HG03469 (cell line): Measurements from ENCODE around the gene FAM177A1.
"Not testable (repeated sequence)": the region's sequence is repeated elsewhere in the genome, so short reads cannot be mapped to it uniquely, and the experiment has no call there.

Source experiments
- ATAC-seq: cut with Tn5 transposase; IDR thresholded peaks from one replicate; pipeline ENCODE4 v1.9.1; 2021; ENCODE audit warnings: mild to moderate bottlenecking, moderate library complexity, moderate number of reproducible peaks; ENCODE audit not compliant: unreplicated experiment

The FAM177A1 gene

DNA sequence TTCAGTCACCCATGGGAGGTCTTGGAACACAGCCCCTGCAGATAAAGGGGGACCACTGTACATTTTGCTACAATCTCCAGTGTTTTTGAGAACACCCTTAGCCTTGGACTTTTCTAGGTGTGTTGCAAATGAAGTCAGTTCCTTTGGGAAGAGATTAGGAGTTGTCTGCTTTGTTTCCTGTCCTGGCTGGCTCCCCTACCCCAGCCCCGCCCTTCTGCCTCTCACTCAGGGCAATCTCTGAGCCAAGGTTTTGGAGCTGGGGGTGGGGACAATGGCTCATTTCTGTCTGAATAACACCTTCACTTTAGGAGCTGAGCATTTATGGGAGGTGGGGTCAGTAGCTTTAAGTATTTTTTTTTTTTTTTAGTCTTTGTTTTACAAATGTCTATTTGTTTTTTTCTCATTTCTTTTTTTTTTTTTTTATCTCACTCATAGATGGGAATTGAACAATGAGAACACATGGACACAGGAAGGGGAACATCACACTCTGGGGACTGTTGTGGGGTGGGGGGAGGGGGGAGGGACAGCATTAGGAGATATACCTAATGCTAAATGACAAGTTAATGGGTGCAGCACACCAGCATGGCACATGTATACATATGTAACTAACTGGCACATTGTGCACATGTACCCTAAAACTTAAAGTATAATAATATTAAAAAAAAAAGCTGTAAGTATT lies 15.2 kb downstream of the FAM177A1 start:
- ATAC-seq = not testable (repeated sequence)

DNA sequence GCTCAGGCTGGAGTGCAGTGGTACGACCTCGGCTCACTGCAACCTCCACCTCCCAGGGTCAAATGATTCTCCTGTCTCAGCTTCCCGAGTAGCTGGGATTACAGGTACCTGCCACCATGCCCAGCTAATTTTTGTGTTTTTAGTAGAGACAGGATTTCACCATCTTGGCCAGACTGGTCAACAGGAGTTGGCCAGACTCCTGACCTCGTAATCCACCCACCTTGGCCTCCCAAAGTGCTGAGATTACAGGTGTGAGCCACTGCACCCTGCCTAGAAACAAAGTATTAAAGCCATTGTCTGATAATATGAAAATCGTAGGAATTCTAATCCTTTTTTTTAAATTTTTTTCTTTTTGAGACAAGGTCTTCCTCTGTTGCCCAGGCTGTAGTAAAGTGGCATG lies 19.7 kb downstream of the FAM177A1 start:
- ATAC-seq = not testable (repeated sequence)

DNA sequence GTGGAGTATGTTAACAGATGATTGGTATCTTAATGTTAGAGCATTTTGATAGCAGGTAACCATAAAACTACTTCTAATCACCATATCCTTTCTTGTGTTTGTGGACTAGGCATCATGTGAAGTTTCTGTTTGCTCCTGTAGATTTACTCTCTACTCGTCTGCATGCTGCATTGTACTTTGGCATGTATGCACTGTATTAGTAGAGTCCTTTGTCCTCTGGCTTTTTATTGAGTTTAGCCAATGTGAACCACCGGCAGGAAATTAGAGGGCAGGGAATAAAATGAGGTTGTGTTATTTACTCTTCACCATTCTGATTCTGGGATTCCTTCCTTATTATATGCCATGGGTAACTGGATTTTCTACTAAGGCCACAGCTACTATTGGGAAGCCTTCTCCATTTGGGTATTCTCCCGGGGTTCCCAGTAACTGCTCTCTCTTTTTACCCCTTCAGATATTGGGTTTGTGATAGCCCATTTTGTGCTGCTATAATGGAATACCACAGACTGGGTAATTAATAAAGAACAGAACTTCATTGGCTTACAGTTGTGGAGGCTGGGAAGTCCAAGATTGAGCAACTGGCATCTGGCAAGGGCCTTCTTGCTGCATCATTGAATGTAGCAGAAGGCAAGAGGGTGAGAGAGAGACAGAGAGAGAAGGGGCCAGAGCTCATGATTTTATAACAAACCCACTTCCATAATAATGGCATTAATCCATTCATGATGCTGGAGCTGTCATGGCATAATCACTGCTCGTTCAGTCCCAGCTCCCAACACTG lies 22.4 kb downstream of the FAM177A1 start:
- ATAC-seq = no peak

DNA sequence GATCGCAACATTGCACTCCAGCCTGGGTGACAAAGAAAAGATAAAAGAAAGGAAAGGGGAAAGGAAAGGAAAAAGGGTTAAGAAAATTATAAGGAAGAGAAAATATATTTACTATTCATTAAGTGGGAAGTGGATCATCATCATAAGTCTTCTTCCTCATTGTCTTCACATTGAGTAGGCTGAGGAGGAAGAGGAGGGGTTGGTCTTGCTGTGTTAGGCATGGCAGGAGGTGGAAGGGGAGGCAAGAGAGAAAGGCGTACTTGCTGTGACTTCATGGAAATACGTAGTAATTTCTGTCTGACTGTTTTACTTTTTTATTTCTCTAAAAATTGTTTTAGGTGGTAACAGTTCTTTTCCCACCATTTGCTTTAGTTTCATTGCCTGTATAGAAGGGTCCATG lies 26.2 kb downstream of the FAM177A1 start:
- no peak for ATAC-seq

DNA sequence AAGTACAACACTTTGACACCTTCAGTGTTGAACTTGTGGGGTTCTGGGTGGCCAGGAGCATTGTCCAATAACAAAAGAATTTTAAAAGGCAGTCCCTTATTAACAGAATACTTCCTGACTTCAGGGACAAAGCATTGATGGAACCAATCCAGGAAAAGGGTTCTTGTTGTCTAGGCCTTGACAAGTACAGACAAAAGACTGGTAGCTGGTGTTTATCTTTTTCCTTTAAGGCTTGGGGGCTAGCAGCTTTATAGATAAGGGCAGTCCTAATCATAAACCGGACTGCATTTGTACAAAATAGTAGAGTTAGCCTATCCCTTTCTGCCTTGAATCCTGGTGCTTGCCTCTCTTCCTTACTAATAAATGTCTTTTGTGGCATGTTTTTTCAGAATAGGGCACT lies 27.4 kb downstream of the FAM177A1 start:
- ATAC-seq = no peak

DNA sequence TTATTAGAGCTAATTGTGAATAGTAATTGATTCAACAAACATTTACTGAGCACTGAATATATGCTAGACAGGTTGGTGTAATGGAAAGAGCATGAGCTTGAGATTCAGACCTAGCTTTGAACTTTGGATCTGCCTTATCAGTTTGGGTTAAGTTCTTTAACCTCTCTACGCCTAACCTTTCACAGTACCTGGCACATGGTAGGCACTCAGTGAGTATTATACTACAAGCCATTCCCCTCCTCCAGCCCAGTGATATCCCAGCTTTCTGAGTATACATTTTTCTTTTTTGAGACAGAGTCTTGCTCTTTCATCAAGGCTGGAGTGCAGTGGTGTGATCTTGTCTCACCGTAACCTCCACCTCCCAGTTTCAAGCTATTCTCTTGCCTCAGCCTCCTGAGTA lies 32.0 kb downstream of the FAM177A1 start:
- ATAC-seq = no peak

DNA sequence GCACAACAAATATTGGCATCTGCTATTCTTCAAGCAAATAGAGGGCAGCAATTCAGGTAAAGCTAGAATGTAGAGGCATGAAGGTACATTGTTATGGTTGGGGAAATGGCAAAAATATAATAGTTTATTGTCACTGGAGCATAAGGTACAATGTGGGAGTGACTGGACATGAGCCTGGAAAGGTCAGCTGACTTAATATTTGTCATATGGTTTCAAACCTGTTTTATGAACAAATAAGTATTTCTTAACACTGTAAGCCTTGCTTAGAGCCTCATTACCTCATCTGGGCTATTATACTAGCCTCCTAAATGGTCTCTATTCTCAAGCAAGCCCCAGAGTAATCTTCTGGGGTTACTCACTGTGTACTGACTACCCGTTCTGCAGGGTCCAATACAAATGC lies 33.7 kb downstream of the FAM177A1 start:
- no peak for ATAC-seq

DNA sequence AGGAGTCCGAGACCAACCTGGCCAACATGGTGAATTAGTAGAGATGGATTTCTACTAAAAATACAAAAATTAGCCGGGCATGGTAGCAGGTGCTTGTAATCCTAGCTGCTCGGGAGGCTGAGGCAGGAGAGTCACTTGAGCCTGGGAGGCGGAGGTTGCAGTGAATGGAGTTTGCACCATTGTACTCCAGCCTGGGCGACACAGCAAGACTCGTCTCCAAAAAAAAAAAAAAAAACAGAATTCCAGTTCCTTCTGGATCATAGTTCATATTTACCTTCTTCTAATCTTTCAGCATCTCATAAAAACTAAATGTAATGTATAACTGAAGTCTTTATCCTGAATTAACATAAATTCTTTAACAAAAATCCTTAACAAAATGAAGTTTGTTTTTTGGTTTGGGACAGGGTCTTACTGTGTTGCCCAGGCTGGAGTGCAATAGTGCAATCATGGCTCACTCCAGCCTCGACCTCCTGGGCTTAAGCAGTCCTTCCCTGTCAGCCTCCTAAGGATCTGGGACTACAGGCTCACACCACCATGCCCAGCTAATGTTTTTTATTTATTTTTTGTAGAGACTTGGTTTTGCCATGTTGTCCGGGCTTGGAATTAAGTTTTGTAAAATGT lies 37.6 kb downstream of the FAM177A1 start:
- ATAC-seq = no peak

DNA sequence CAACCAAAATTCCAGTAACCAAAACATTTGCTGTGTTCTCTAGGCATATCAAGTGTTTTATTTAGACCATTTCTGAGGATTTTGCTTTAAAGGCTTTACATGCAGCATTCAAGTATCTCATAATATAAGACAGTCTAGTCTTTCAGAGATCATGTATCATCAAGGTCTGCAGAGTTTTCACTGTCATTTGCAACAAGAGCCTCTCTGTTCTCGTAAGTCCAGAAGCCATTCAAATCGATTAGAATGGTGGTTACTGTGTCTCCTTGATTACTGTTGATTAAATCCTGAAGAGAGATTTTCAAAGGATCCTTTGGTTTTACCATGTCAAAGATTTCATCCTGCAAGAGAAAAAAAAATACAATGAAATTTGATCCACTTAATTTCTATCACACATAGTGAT lies 39.4 kb downstream of the FAM177A1 start:
- no peak for ATAC-seq

DNA sequence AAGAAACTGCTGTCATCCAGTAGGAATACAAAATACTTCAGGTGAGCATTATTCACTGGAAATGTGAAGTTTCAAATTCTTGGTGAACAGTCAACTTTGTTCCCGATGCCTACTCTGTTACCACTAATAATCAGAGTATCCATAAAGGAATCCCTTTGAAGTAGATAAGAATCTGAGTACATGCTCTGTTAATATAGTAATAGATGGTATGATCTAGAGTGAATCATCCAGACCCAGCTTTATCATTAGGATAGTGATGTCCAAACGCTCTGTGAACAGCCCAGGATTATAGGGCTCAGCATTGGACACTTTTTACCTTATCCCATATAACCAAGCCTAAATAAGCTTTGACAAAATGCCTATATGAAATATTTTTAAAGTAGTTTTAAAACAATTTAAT lies 42.4 kb downstream of the FAM177A1 start:
- ATAC-seq = no peak

DNA sequence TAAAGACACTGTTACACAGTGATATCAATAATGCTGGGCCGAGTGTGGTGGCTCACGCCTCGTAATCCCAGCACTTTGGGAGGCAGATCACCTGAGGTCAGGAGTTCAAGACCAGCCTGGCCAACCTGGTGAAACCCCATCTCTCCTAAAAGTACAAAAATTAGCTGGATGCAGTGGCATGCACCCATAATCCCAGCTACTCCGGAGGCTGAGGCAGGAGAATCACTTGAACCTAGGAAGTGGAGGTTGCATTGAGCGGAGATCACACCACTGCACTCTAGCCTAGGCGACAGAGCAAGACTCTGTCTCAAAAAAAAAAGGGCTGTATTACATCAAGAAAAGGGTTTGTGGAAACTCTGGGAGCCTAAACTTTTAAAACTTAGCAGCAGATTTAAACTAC lies 48.6 kb downstream of the FAM177A1 start:
- not testable (repeated sequence) for ATAC-seq

DNA sequence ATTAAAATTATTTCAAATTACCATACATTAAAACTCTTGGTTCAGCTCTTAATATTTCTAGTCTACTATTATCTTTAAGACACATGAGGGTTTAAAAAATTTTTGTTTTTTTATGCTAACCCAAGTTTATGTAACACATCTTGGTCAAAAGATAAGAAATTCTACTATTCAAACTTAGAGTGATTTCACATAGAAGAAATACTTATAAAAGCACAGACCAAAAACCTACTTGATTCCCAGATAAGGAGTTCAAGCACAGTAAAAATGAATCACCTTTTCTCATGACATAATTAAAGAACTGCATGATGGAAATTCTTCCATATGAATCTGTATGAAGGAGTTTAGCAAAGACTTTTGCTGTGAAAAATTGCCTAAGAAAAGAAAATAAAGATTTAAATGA lies 61.8 kb downstream of the FAM177A1 start:
- ATAC-seq = no peak

DNA sequence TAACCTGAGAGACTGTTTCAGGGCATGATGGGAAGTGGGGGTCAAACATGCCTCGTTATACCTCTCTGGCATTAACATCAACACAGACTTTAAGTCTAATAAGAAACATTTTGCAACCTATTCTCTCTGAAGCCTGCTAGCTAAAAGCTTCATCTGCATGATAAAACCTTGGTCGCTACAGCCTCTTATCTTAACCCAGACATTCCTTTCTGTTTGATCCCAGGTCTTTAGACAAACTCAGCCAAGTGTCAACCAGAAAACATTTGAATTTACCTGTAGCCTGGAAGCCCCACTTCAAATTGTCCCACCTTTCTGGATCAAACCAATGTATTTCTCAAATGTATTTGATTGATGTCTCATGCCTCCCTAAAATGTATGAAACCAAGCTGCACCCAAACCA lies 66.6 kb downstream of the FAM177A1 start:
- no peak for ATAC-seq

DNA sequence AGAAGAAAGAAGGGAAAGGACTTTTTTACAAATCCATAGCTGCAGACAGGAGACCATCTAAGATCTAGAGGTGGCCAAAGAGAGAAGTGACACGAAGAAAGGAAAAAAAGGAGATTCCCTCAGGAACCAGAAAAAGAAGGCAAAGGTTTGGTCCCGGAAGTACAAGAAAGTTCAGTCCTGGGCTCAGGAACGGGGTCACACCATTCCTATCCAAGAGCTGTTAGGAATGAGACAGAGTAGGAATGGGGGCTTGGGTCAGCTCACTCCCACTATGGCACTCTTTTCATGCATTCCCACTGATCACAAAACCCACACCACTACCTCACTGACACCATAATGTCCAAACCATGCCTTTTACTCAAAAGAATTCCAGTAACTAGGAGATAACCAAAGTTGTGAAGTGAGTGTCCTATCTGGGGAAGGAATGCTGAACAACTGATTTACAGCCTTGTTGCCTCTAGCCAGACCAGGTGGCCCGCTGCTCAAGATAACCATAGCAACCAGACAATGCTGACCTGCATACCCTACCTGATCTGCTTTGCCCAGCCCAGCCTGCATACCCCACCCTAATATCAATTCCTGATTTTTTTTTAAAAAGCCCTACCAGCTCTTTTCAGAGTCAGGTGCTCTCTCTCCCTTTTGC lies 67.4 kb downstream of the FAM177A1 start:
- ATAC-seq = no peak

DNA sequence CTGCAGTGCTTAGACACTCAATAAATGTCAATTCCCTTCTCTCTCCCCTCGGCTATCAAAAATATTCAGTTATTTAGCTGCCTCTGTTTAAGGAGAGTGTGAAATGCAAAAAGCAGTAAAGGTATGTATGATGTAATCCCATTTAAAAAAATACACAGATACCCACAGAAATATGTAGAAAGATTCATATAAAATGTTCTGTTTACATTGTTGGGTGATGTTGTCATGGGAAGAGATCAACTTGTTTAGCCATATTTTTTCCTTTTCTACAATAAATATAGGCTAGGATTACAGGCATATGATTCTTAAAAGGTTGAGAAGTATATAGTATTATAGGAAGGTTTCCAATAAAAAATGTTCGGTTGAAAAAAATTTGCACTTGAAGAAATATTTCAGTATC lies 68.0 kb downstream of the FAM177A1 start:
- no peak for ATAC-seq

DNA sequence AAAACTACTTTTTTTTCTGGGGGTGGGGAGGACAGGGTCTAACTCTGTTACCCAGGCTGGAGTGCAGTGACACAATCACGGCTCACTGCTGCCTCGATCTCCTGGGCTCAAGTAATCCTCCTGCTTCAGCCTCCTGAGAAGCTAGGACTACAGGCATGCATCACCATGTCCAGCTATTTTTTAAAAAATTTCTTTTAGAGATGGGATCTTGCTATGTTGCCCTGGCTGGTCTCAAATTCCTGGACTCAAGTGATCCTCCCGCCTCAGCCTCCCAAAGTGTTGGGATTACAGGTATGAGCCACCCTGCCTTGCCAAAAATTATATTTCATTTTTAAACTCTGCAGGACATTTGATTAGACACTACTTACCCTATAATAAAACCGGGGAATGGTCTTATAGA lies 70.2 kb downstream of the FAM177A1 start:
- ATAC-seq = no peak

DNA sequence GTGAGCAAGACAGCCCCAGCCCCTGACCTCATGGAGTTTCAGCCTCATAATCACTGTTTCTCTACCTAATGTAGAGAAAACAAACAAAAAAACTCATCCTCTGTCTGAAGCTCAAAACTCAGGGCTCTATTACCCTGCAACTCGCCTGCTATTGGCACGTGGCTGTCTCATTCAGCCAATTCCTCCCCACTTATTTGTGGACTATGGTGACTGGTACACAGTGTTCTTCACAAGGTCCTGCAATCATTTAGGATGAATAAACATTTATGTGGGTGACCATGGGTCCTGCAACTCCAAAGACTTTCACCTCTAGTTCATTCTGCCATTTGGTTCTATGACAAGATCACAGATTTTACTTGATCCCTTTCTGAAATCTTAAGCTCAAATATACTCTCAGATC lies 71.0 kb downstream of the FAM177A1 start:
- ATAC-seq = no peak

DNA sequence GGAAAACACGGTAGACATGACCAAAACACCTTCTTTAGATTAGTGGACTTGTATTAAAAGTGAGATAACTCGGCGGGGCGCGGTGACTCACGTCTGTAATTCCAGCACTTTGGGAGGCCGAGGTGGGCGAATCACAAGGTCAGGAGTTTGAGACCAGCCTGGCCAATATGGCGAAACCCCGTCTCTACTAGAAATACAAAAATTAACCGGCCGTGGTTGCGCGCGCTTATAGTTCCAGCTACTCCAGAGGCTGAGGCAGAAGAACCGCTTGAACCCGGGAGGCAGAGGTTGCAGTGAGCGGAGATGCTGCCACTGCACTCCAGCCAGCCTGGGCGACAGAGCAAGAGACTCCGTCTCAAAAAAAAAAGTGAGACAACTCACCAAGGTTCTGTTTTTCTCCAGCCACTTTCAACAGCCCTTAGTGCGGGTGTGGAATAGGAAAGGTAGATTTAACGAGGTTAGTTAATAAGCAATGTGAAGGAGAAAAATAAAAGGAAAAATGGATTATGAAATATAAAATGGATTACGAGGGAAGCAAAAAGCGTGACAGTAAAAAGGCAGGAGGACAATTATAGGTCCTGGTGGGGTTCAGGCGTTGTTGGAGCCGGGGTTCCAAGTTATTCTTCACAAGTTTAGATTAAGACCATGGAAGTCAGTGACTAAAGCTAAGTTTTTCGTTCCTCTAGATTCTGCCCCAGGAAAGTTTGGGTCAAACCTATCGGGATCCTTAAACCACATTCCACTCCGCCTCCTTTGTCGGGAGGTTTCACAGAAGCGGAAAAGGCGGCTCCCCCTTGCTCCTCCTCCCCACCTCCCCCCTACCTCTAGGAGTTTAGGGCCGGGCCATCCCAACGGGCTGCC lies 75.2 kb downstream of the FAM177A1 start:
- ATAC-seq = no peak

DNA sequence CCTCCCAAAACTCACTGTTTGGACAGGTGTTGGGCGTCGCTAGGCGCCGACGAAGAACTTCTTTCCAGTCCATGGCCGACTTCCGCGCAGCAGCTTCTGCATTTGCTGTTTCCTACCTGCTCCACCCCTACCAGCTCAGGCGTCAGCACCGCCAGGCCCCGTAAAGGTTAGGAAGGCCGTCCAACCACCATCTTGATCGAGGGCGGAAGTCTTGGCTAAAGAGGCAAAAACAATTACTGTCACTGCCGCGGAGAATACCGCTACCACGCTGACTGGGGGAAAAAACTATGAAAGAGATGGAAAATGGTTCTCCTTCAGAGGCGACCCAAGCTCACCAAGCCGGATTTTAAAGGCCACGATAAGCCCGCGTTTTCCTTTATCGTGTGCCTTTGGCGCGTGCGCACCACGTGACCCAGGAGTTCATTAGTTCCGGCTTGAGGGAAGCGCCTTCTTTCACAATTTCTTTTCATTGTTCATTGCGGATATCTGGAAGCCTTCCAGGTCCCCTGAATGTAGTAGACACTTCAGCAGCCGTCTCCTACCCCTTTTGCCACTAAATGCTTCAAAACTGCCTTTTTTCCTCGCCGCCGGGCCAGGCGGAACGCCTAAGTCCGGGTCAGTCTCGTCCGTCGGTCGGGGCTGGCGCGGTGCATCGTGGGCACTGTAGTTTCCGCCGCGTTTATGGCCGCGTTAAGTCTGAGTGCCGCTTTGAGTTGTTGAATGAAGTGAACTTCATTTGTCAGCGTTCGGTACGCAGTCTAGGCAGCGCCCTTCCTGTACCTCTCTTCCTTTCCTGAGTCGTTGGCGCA lies 76.0 kb downstream of the FAM177A1 start, which contains the start of the genes PPP2R3C and PRORP:
TSS of gene PPP2R3C (minus strand) at position 104 of the 809 bp plus-strand sequence. CDS start at position 73, 31 bp downstream.
TSS of gene PRORP (plus strand) at position 666 of the 809 bp plus-strand sequence. CDS start 694 bp downstream, outside the sequence.
- ATAC-seq = peak; percentile 83
